Panc1 (cell line): Measurements from ENCODE around the gene CD9. TPM values are rescaled to one million over a fixed set of nuclear protein-coding genes. Genes with fewer than 3 reads are reported as not detected.

Experiments used
- ATAC-seq: fragments of 200-7000 bp; cut with Tn5 transposase; 2 replicates; pipeline ENCODE4 v1.9.1; 2020; ENCODE audit warnings: mild to moderate bottlenecking, moderate library complexity
- BruUV-seq: library from RNA; stranded (reverse); fragments of 400-500 nt; replicated peaks from 2 replicates; lab custom pipeline; 2021; lab: Mats Ljungman, UMichigan
- CTCF ChIA-PET: fragments of 300-600 bp; sonication (Branson Sonifier 250); formaldehyde crosslinking; loops from one replicate; lab custom pipeline; 2022; ENCODE audit warnings: antibody characterized with exemption; lab: Charles Lee
- POLR2A ChIA-PET: fragments of 300-600 bp; sonication (Branson Sonifier 250); formaldehyde crosslinking; loops from one replicate; lab custom pipeline; 2022; ENCODE audit warnings: antibody characterized with exemption; lab: Charles Lee
- DNase-seq: peaks from one replicate; pipeline ENCODE4 v3.0.0-alpha.2; 2010; ENCODE audit warnings: low read depth, low spot score
- H3K27ac ChIP-seq: 2 replicates; pipeline ENCODE4 v1.5.1; 2011; ENCODE audit warnings: mild to moderate bottlenecking, low read length, inconsistent platforms
- H3K27me3 ChIP-seq: fragments of 200-500 bp; sonication (Bioruptor generic); 2 replicates; pipeline ENCODE4 v1.6.0; 2014; ENCODE audit warnings: low read length, inconsistent platforms; ENCODE audit not compliant: control insufficient read depth, insufficient read depth
- H3K36me3 ChIP-seq: fragments of 200-500 bp; sonication (Bioruptor generic); 2 replicates; pipeline ENCODE4 v1.5.1; 2014; ENCODE audit warnings: inconsistent platforms, mild to moderate bottlenecking, low read length, moderate library complexity; ENCODE audit not compliant: control insufficient read depth, insufficient read depth
- H3K4me1 ChIP-seq: 2 replicates; pipeline ENCODE4 v1.5.1; 2011; ENCODE audit warnings: inconsistent platforms, mild to moderate bottlenecking, low read length, moderate library complexity; ENCODE audit not compliant: control insufficient read depth, insufficient read depth
- H3K4me3 ChIP-seq, 2 experiments: 2 replicates each; pipeline ENCODE4 v1.5.1; 2011 to 2012; ENCODE audit warnings: low read depth in 2 of 2, low read length in 2 of 2, mild to moderate bottlenecking in 2 of 2, inconsistent platforms in 1 of 2, moderate library complexity in 1 of 2
- H3K9me3 ChIP-seq: fragments of 200-500 bp; sonication (Bioruptor generic); 2 replicates; pipeline ENCODE4 v1.5.1; 2014; ENCODE audit warnings: low read depth, mild to moderate bottlenecking, inconsistent platforms, low read length, moderate library complexity; ENCODE audit not compliant: control insufficient read depth, insufficient read depth
- CTCF ChIP-seq: fragments of 450-650 bp; IDR thresholded peaks from 2 replicates; pipeline ENCODE4 v1.5.1; 2017; ENCODE audit warnings: mild to moderate bottlenecking
- POLR2AphosphoS5 ChIP-seq: IDR thresholded peaks from 2 replicates; pipeline ENCODE4 v1.6.1; 2012; ENCODE audit warnings: mild to moderate bottlenecking, low read depth, low read length, moderate library complexity
- REST ChIP-seq, 2 experiments: IDR thresholded peaks; 2 replicates each; pipeline ENCODE4 v1.6.1; 2011 to 2012; ENCODE audit warnings: low read depth in 2 of 2, control low read depth in 1 of 2, low read length in 1 of 2, mild to moderate bottlenecking in 1 of 2, moderate library complexity in 1 of 2; ENCODE audit not compliant: insufficient read depth in 1 of 2
- SIN3A ChIP-seq: IDR thresholded peaks from 2 replicates; pipeline ENCODE4 v1.6.1; 2012; ENCODE audit warnings: low read depth, mild to moderate bottlenecking, low read length, moderate library complexity, borderline replicate concordance; ENCODE audit not compliant: insufficient read depth
- TCF7L2 ChIP-seq: IDR thresholded peaks from 2 replicates; pipeline ENCODE4 v1.6.1; 2011; ENCODE audit warnings: mild to moderate bottlenecking, low read depth, low read length, inconsistent platforms
- in situ Hi-C: cut with HindIII; loops from 2 replicates; pipeline ENCODE4 v1.10.0; 2016; ENCODE audit warnings: low sequenced_read_pairs, low pct_unique_long_range_greater_than_20kb
- intact Hi-C: fragments of 100-400 bp; cut with micrococcal nuclease; formaldehyde crosslinking; loops from one replicate; pipeline ENCODE4 v1.10.0; 2022; ENCODE audit not compliant: unreplicated experiment
- total RNA-seq: library from RNA; stranded (reverse); gene quantifications from one replicate; pipeline ENCODE4 v1.2.1, GENCODE V29; 2021; ENCODE audit not compliant: unreplicated experiment

Gene CD9
- total RNA-seq, 1 experiment from 2014 or later: 103 TPM

- no peak for DNase-seq
- intact Hi-C loops: no loop called here
- ChIA-PET POLR2A (no interaction called here), CTCF (no interaction called here)
- no peak for ATAC-seq
- Histone ChIP-seq H3K27me3 (no peaks in the 10 kb centered on the region), H3K27ac (no peak overlapping the region), H3K4me3 (no peak overlapping the region), H3K36me3 (no peaks in the 10 kb centered on the region), H3K4me1 (no peaks in the 10 kb centered on the region), H3K9me3 (no peaks in the 10 kb centered on the region)
- TF ChIP-seq SIN3A (no peak), CTCF (no peak), TCF7L2 (no peak), REST (IDR thresholded peaks at IDR 0.05; ENCODE audit: insufficient read depth in 1 of 2, low read depth in 2 of 2, low read length in 1 of 2) (no peak), POLR2AphosphoS5 (no peak)
- in situ Hi-C loops: no loop called here
- no TSS peak for BruUV-seq
Observed at GRCh38 chr12:6253278-6253677, 53.1 kb downstream of the CD9 start.

- no TSS peak for BruUV-seq
- H3K4me1 ChIP-seq: no peaks in the 10 kb centered on the region
- no peaks in the 10 kb centered on the region for H3K27me3 ChIP-seq
- no peak overlapping the region for H3K27ac ChIP-seq
- ChIA-PET CTCF (no interaction called here), POLR2A (no interaction called here)
- in situ Hi-C loops: no loop called here
- no peak for DNase-seq
- no peak for TF ChIP-seq SIN3A
- TF ChIP-seq POLR2AphosphoS5: no peak
- TF ChIP-seq TCF7L2: no peak
- TF ChIP-seq REST (IDR thresholded peaks at IDR 0.05; ENCODE audit: insufficient read depth in 1 of 2, low read depth in 2 of 2, low read length in 1 of 2): no peak
- TF ChIP-seq CTCF: no peak
- no peak for ATAC-seq
- no peaks in the 10 kb centered on the region for H3K9me3 ChIP-seq
- intact Hi-C loops: no loop called here
- no peaks in the 10 kb centered on the region for H3K36me3 ChIP-seq
- no peak overlapping the region for H3K4me3 ChIP-seq
Observed at GRCh38 chr12:6254491-6254890, 54.3 kb downstream of the CD9 start.
